ENCODE measurements around the gene TNRC6C. TPM values are rescaled to one million over a fixed set of nuclear protein-coding genes. Genes with fewer than 3 reads are reported as not detected.

The TNRC6C gene
- total RNA-seq, 1 donor: 6.2 TPM

- H4K20me1 ChIP-seq (ENCODE audit: insufficient read depth, low read length): no peaks in the 10 kb centered on the region
- no peaks in the 10 kb centered on the region for H3K79me2 ChIP-seq (ENCODE audit: insufficient read depth, low read length)
- H3K4me1 ChIP-seq (ENCODE audit: insufficient read depth, low read length): no peaks in the 10 kb centered on the region
- H2AFZ ChIP-seq (ENCODE audit: low read length): no peak overlapping the region
- H3K36me3 ChIP-seq (ENCODE audit: insufficient read depth, low read length): no peaks in the 10 kb centered on the region
- DNase-seq (ENCODE audit: insufficient read length, low spot score, missing footprints): no peak
- H3K27me3 ChIP-seq (ENCODE audit: insufficient read depth, low read length): peaks cover 12% of the 10 kb centered on the region
- no peak overlapping the region for H3K4me2 ChIP-seq (ENCODE audit: insufficient read depth, low read length)
- H3K9me3 ChIP-seq (ENCODE audit: low read depth, low read length): no peaks in the 10 kb centered on the region
- no peak overlapping the region for H3K27ac ChIP-seq (ENCODE audit: low read depth, low read length)
- TF ChIP-seq CTCF (IDR thresholded peaks at IDR 0.05; ENCODE audit: extremely low read depth, low read depth, low read length): no peak
- H3K4me3 ChIP-seq (ENCODE audit: insufficient read depth, low read length): no peak overlapping the region
Observed at GRCh38 chr17:78109489-78109761, 150.9 kb downstream of the TNRC6C start.

- Histone ChIP-seq H2AFZ (ENCODE audit: low read length) (no peak overlapping the region), H3K27ac (ENCODE audit: low read depth, low read length) (no peak overlapping the region), H3K4me2 (ENCODE audit: insufficient read depth, low read length) (no peak overlapping the region), H3K4me3 (ENCODE audit: insufficient read depth, low read length) (no peak overlapping the region), H3K9me3 (ENCODE audit: low read depth, low read length) (no peaks in the 10 kb centered on the region), H3K79me2 (ENCODE audit: insufficient read depth, low read length) (no peaks in the 10 kb centered on the region), H3K36me3 (ENCODE audit: insufficient read depth, low read length) (no peaks in the 10 kb centered on the region), H3K4me1 (ENCODE audit: insufficient read depth, low read length) (no peaks in the 10 kb centered on the region), H3K27me3 (ENCODE audit: insufficient read depth, low read length) (peaks cover 20% of the 10 kb centered on the region), H4K20me1 (ENCODE audit: insufficient read depth, low read length) (no peaks in the 10 kb centered on the region)
- DNase-seq (ENCODE audit: insufficient read length, low spot score, missing footprints): peak; percentile 69
- no peak for TF ChIP-seq CTCF (IDR thresholded peaks at IDR 0.05; ENCODE audit: extremely low read depth, low read depth, low read length)
Observed at GRCh38 chr17:78110363-78111015, 152.0 kb downstream of the TNRC6C start.

GRCh38 chr17:78111016-78111726 is 152.7 kb downstream of the TNRC6C start:
- H3K4me3 ChIP-seq (ENCODE audit: insufficient read depth, low read length): no peak overlapping the region
- DNase-seq (ENCODE audit: insufficient read length, low spot score, missing footprints): peak; percentile 77

More at GRCh38 chr17:78111016-78111726, 152.7 kb downstream of the TNRC6C start:
- no peak for TF ChIP-seq CTCF (IDR thresholded peaks at IDR 0.05; ENCODE audit: extremely low read depth, low read depth, low read length)
- H3K27me3 ChIP-seq (ENCODE audit: insufficient read depth, low read length): peaks cover 20% of the 10 kb centered on the region
- H2AFZ ChIP-seq (ENCODE audit: low read length): no peak overlapping the region
- H3K27ac ChIP-seq (ENCODE audit: low read depth, low read length): no peak overlapping the region
- no peaks in the 10 kb centered on the region for H3K79me2 ChIP-seq (ENCODE audit: insufficient read depth, low read length)
- no peaks in the 10 kb centered on the region for H4K20me1 ChIP-seq (ENCODE audit: insufficient read depth, low read length)
- H3K4me1 ChIP-seq (ENCODE audit: insufficient read depth, low read length): no peaks in the 10 kb centered on the region
- no peaks in the 10 kb centered on the region for H3K9me3 ChIP-seq (ENCODE audit: low read depth, low read length)
- no peaks in the 10 kb centered on the region for H3K36me3 ChIP-seq (ENCODE audit: insufficient read depth, low read length)
- H3K4me2 ChIP-seq (ENCODE audit: insufficient read depth, low read length): no peak overlapping the region

Data from osteoblast (primary cell).